PC-3 (cell line): Measurements from ENCODE around the gene MAB21L4. TPM values are rescaled to one million over a fixed set of nuclear protein-coding genes. Genes with fewer than 3 reads are reported as not detected.

ENCODE experiments used
- ATAC-seq: fragments of 200-7000 bp; cut with Tn5 transposase; 2 replicates; pipeline ENCODE4 v1.9.1; 2020; ENCODE audit warnings: mild to moderate bottlenecking, moderate library complexity
- BruUV-seq: library from RNA; stranded (reverse); fragments of 400-500 nt; replicated peaks from 2 replicates; lab custom pipeline; 2021; lab: Mats Ljungman, UMichigan
- CTCF ChIA-PET: fragments of 300-600 bp; sonication (Branson Sonifier 250); formaldehyde crosslinking; loops from one replicate; lab custom pipeline; 2022; ENCODE audit warnings: antibody characterized with exemption; lab: Charles Lee
- POLR2A ChIA-PET: fragments of 300-600 bp; sonication (Branson Sonifier 250); formaldehyde crosslinking; loops from one replicate; lab custom pipeline; 2022; ENCODE audit warnings: antibody characterized with exemption; ENCODE audit not compliant: unreplicated experiment; lab: Charles Lee
- DNase-seq: peaks from one replicate; pipeline ENCODE4 v3.0.0-alpha.2; 2015
- H2AFZ ChIP-seq: fragments of 300-600 bp; sonication (generic); 2 replicates; pipeline ENCODE4 v1.6.0; 2016; ENCODE audit warnings: antibody characterized with exemption, low read length
- H3F3A ChIP-seq: fragments of 300-600 bp; sonication (generic); one replicate; pipeline ENCODE4 v1.6.0; 2017; ENCODE audit warnings: antibody characterized with exemption, low read length, control low read depth, mild to moderate bottlenecking; ENCODE audit not compliant: unreplicated experiment
- H3K27ac ChIP-seq: fragments of 300-600 bp; sonication (generic); 2 replicates; pipeline ENCODE4 v1.5.1; 2016; ENCODE audit warnings: mild to moderate bottlenecking, low read length
- H3K27me3 ChIP-seq: fragments of 300-600 bp; sonication (generic); 2 replicates; pipeline ENCODE4 v1.6.1; 2016; ENCODE audit warnings: low read length, mixed read lengths
- H3K36me3 ChIP-seq: fragments of 300-600 bp; sonication (generic); 2 replicates; pipeline ENCODE4 v1.6.1; 2016; ENCODE audit warnings: low read depth, mixed run types, low read length, mixed read lengths
- H3K4me1 ChIP-seq: fragments of 300-600 bp; sonication (generic); 2 replicates; pipeline ENCODE4 v1.5.1; 2016; ENCODE audit warnings: low read length; ENCODE audit not compliant: insufficient read depth
- H3K4me2 ChIP-seq: fragments of 300-600 bp; sonication (generic); 2 replicates; pipeline ENCODE4 v1.6.0; 2016; ENCODE audit warnings: low read length
- H3K4me3 ChIP-seq: fragments of 300-600 bp; sonication (generic); 2 replicates; pipeline ENCODE4 v1.5.1; 2016; ENCODE audit warnings: mild to moderate bottlenecking, low read length, mixed read lengths
- H3K79me2 ChIP-seq: fragments of 300-600 bp; sonication (generic); 2 replicates; pipeline ENCODE4 v1.6.1; 2017; ENCODE audit warnings: low read length, mixed read lengths
- H3K9ac ChIP-seq: fragments of 300-600 bp; sonication (generic); 2 replicates; pipeline ENCODE4 v1.6.0; 2016; ENCODE audit warnings: mild to moderate bottlenecking, low read length
- H3K9me2 ChIP-seq: fragments of 300-600 bp; sonication (generic); replicated peaks from 2 replicates; pipeline ENCODE4 v1.6.1; 2016; ENCODE audit warnings: mixed run types, low read length, mixed read lengths
- H3K9me3 ChIP-seq: fragments of 300-600 bp; sonication (generic); 2 replicates; pipeline ENCODE4 v1.6.1; 2016; ENCODE audit warnings: low read length, mixed read lengths
- H4K20me1 ChIP-seq: fragments of 300-600 bp; sonication (generic); 2 replicates; pipeline ENCODE4 v1.6.1; 2016; ENCODE audit warnings: low read length, mixed read lengths
- EZH2 ChIP-seq: fragments of 300-600 bp; sonication (generic); IDR thresholded peaks from one replicate; pipeline ENCODE4 v1.6.1; 2017; ENCODE audit warnings: antibody characterized with exemption, mild to moderate bottlenecking, low read length; ENCODE audit not compliant: unreplicated experiment
- EZH2phosphoT487 ChIP-seq: fragments of 300-600 bp; sonication (generic); IDR thresholded peaks from 2 replicates; pipeline ENCODE4 v1.6.1; 2018; ENCODE audit warnings: mild to moderate bottlenecking, antibody characterized with exemption, low read length, borderline replicate concordance
- intact Hi-C: fragments of 100-400 bp; cut with micrococcal nuclease; formaldehyde crosslinking; loops from 2 replicates; pipeline ENCODE4 v1.9.0; 2023
- total RNA-seq: library from RNA; depleted of rRNA; stranded (reverse); fragments of >200 nt; gene quantifications from 2 replicates; pipeline ENCODE4 v1.2.3, GENCODE V29; 2014
- TF ChIP-seq, protein P1 (sequence below): fragments of 300-600 bp; sonication (generic); conservative IDR thresholded peaks from 2 replicates; pipeline ENCODE4 v1.5.1; 2017; ENCODE audit warnings: antibody characterized with exemption, low read depth, mild to moderate bottlenecking, low read length

MAB21L4 gene
- total RNA-seq, 1 experiment from 2014 or later, result 1.0 TPM

DNA sequence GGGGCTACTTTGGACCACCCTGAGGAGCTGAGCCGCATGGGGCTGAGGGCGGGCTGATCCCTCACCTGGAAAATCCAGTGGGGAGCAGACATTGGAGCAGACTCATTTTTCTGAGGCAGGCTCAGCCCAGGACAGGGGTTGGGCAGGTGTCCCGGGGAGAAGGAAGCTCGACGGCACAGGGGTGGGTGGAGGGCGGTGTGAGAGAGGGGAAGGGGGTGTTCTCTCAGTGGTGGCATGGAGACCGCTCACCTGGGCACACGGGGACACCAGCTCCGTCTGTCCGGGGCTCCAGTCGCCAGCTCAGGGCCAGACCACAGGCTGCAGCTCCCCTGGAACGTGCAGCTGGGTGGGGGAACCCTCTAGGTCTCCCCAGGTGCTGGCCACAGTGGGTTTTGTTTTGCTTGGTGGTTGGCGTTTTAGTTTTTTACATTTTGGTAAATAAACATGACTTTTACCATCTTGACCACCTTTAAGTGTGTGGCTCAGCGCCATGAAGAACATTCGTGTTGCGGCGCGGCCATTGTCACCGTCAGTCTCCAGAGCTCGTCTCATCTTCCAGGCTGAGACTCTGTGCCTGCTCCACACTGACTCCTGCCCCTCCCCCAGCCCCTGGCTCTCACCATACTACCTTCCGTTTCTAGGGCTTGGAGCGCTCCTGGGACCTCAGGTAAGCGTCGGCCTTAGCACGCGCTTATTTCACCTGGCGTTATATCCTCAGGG lies 4.3 kb upstream of the MAB21L4 start:
- no TSS peak for BruUV-seq
- TF ChIP-seq, protein P1, sequence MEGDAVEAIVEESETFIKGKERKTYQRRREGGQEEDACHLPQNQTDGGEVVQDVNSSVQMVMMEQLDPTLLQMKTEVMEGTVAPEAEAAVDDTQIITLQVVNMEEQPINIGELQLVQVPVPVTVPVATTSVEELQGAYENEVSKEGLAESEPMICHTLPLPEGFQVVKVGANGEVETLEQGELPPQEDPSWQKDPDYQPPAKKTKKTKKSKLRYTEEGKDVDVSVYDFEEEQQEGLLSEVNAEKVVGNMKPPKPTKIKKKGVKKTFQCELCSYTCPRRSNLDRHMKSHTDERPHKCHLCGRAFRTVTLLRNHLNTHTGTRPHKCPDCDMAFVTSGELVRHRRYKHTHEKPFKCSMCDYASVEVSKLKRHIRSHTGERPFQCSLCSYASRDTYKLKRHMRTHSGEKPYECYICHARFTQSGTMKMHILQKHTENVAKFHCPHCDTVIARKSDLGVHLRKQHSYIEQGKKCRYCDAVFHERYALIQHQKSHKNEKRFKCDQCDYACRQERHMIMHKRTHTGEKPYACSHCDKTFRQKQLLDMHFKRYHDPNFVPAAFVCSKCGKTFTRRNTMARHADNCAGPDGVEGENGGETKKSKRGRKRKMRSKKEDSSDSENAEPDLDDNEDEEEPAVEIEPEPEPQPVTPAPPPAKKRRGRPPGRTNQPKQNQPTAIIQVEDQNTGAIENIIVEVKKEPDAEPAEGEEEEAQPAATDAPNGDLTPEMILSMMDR, result no peak
- TF ChIP-seq EZH2phosphoT487 (no peak), EZH2 (no peak)
- H3K36me3 ChIP-seq, result no peaks in the 10 kb centered on the region
- H4K20me1 ChIP-seq, result no peaks in the 10 kb centered on the region
- CTCF ChIA-PET, result no interaction called here
- H3K4me3 ChIP-seq, result no peak overlapping the region
- no peaks in the 10 kb centered on the region for H3F3A ChIP-seq
- H3K79me2 ChIP-seq, result no peaks in the 10 kb centered on the region
- H2AFZ ChIP-seq, result no peak overlapping the region
- no peaks in the 10 kb centered on the region for H3K9me3 ChIP-seq
- intact Hi-C loops, result no loop called here
- POLR2A ChIA-PET, result no interaction called here
- H3K9me2 ChIP-seq, result no peaks in the 10 kb centered on the region
- H3K9ac ChIP-seq, result no peak overlapping the region
- ATAC-seq (no peak), DNase-seq (no peak)
- peaks cover 14% of the 10 kb centered on the region for H3K4me1 ChIP-seq
- H3K4me2 ChIP-seq, result no peak overlapping the region
- no peaks in the 10 kb centered on the region for H3K27me3 ChIP-seq
- H3K27ac ChIP-seq, result no peak overlapping the region

DNA sequence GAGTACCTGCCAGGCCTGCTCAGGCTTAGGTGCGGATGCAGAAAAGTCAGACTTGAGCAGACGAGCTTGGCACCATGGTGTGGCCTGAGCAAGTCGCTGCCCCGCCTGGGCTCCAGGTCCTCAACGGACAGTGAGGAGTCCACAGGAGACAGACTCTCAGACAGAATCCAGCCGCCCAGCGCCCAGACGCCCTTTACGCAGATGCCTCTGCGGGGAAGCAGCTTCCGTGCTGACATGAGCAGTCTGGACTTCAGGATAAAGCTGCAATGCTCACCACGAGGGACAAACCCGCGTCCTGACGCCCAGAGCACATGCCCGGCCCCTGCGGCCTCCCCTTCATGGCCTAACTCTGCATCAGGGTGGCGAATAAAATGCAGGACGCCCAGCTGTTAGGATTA lies 3.5 kb upstream of the MAB21L4 start:
- ChIA-PET CTCF (no interaction called here), POLR2A (no interaction called here)
- Histone ChIP-seq H3K36me3 (no peaks in the 10 kb centered on the region), H3K4me3 (no peak overlapping the region), H3K4me2 (no peak overlapping the region), H3F3A (no peaks in the 10 kb centered on the region), H4K20me1 (no peaks in the 10 kb centered on the region), H3K27ac (no peak overlapping the region), H3K4me1 (peaks cover 14% of the 10 kb centered on the region), H3K9me2 (no peaks in the 10 kb centered on the region), H3K27me3 (no peaks in the 10 kb centered on the region), H3K9me3 (no peaks in the 10 kb centered on the region), H3K79me2 (no peaks in the 10 kb centered on the region), H2AFZ (no peak overlapping the region), H3K9ac (no peak overlapping the region)
- no TSS peak for BruUV-seq
- DNase-seq, result no peak
- intact Hi-C loops, result no loop called here
- TF ChIP-seq EZH2, result no peak
- TF ChIP-seq EZH2phosphoT487, result no peak
- ATAC-seq, result no peak

DNA sequence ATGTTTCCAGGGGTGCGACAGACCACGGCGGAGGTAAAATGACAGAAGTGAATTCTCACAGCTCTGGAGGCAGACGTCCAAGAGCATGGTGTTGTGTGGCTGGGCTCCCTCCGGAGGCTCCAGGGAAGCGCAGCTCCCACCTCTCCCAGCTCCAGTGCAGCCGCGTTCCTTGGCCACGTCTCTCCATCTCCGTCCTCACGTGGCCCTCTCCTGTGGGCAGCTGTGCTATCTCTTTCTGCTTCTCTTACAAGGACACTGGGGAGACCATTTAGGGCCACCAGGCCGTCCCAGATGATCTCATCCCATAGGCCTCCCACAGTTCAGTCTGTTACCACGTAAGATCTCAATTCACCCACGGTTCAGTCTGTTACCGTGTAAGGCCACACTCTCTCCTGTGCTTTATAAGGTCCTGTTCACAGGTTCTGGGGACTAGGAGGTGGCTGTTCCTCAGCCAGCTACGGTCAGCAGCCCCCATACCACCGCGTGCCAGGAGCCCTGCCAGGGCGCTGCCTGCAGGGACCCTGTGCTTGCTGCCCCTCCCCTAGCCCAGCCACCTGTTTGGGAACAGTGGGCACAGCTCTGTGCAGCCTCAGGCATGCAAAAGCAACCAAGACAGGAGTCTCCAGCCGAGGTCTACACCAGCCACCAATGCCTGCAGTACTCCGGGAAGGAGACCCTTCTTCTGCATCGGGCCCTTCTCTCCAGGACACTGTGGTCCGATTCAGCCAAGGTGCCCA lies 2.9 kb upstream of the MAB21L4 start:
- no peak overlapping the region for H3K4me2 ChIP-seq
- no TSS peak for BruUV-seq
- no peaks in the 10 kb centered on the region for H4K20me1 ChIP-seq
- H3K9me3 ChIP-seq, result no peaks in the 10 kb centered on the region
- H3F3A ChIP-seq, result no peaks in the 10 kb centered on the region
- H3K36me3 ChIP-seq, result no peaks in the 10 kb centered on the region
- peaks cover 16% of the 10 kb centered on the region for H3K4me1 ChIP-seq
- TF ChIP-seq EZH2phosphoT487, result no peak
- no peak for TF ChIP-seq EZH2
- TF ChIP-seq, protein P1, result no peak
- ChIA-PET CTCF (no interaction called here), POLR2A (no interaction called here)
- intact Hi-C loops, result no loop called here
- no peak for DNase-seq
- H3K9me2 ChIP-seq, result no peaks in the 10 kb centered on the region
- H3K27ac ChIP-seq, result no peak overlapping the region
- no peak overlapping the region for H3K9ac ChIP-seq
- ATAC-seq, result no peak
- no peak overlapping the region for H3K4me3 ChIP-seq
- no peaks in the 10 kb centered on the region for H3K79me2 ChIP-seq
- H3K27me3 ChIP-seq, result no peaks in the 10 kb centered on the region
- H2AFZ ChIP-seq, result no peak overlapping the region
